Natural killer cell (primary cell): ENCODE measurements around the gene MFGE8. TPM values are rescaled to one million over a fixed set of nuclear protein-coding genes. Genes with fewer than 3 reads are reported as not detected.

Source experiments
- ATAC-seq, 3 donors: fragments of 150-1000 bp in 2 of 3; fragments of 200-7000 bp in 1 of 3; cut with Tn5 transposase; 1 replicate in 1 of 3; 2 replicates in 2 of 3; pipeline ENCODE4 v1.10.0; 2021; ENCODE audit warnings: mild to moderate bottlenecking in 2 of 3, moderate library complexity in 2 of 3
- DNase-seq, 2 donors: peaks; one replicate each; pipeline versions ENCODE4 v3.0.0 to v3.0.0-alpha.2; 2013 to 2021; ENCODE audit warnings: mixed read lengths in 1 of 2
- H3K27ac ChIP-seq: one replicate; pipeline ENCODE4 v1.5.1; 2013; ENCODE audit warnings: mild to moderate bottlenecking, low read length
- H3K27me3 ChIP-seq: one replicate; pipeline ENCODE4 v1.6.1; 2013; ENCODE audit warnings: low read length; ENCODE audit not compliant: control insufficient read depth, insufficient read depth
- H3K36me3 ChIP-seq: one replicate; pipeline ENCODE4 v1.6.1; 2013; ENCODE audit warnings: low read length; ENCODE audit not compliant: control insufficient read depth, insufficient read depth
- H3K4me1 ChIP-seq: one replicate; pipeline ENCODE4 v1.6.1; 2013; ENCODE audit warnings: low read length; ENCODE audit not compliant: control insufficient read depth, insufficient read depth
- H3K4me3 ChIP-seq: one replicate; pipeline ENCODE4 v1.5.1; 2013; ENCODE audit warnings: low read length
- H3K9me3 ChIP-seq: one replicate; pipeline ENCODE4 v1.6.1; 2013; ENCODE audit warnings: low read length; ENCODE audit not compliant: control insufficient read depth, insufficient read depth
- H3K27ac Mint-ChIP-seq, 2 donors: one replicate each; pipeline ENCODE4 v1.8.0; 2022; ENCODE audit warnings: mild to moderate bottlenecking in 2 of 2, mixed read lengths in 2 of 2, moderate library complexity in 1 of 2
- H3K27me3 Mint-ChIP-seq, 2 donors: one replicate each; pipeline ENCODE4 v1.8.0; 2022; ENCODE audit warnings: low read depth in 2 of 2, mixed read lengths in 2 of 2
- H3K36me3 Mint-ChIP-seq: one replicate; pipeline ENCODE4 v1.8.0; 2022; ENCODE audit warnings: mixed read lengths
- H3K4me1 Mint-ChIP-seq, 2 donors: one replicate each; pipeline ENCODE4 v1.8.0; 2022; ENCODE audit warnings: mixed read lengths in 2 of 2
- H3K4me3 Mint-ChIP-seq: one replicate; pipeline ENCODE4 v1.8.0; 2022; ENCODE audit warnings: mild to moderate bottlenecking, moderate library complexity, mixed read lengths
- H3K9me3 Mint-ChIP-seq, 2 donors: one replicate each; pipeline ENCODE4 v1.8.0; 2022; ENCODE audit warnings: mixed read lengths in 2 of 2
- CTCF ChIP-seq: fragments of 200-600 bp; IDR thresholded peaks from one replicate; pipeline ENCODE4 v1.8.0; 2022; ENCODE audit warnings: antibody characterized with exemption
- whole genome bisulfite sequencing: methylation state at CpG from one replicate; pipeline ENCODE4 v1.1.7; 2013; ENCODE audit warnings: missing lambda C conversion rate; ENCODE audit not compliant: insufficient coverage; 5-methylcytosine and 5-hydroxymethylcytosine counted together
- intact Hi-C: fragments of 100-400 bp; cut with micrococcal nuclease; formaldehyde crosslinking; loops from one replicate; pipeline ENCODE4 v1.14.2; 2022
- total RNA-seq, 4 donors: library from RNA; stranded (reverse); fragments of 120-200 nt in 1 of 4; gene quantifications; one replicate each; pipeline versions ENCODE4 v1.2.3 to v1.2.4, GENCODE V29; 2013 to 2022

Gene MFGE8
- total RNA-seq, 3 donors from 2014 or later (not counting 1 experiment from before 2014, with no cell fraction given) = 39.0 to 110 (median 72.5) TPM

- H3K4me1 ChIP-seq = peaks cover 29% of the 10 kb centered on the region
- peak within 1 kb of the TSS in 1 of 2 donors; percentile 56 for H3K27ac Mint-ChIP-seq
- H3K9me3 ChIP-seq = no peaks in the 10 kb centered on the region
- 1% methylated on average over 70 of the region's 70 CpGs for WGBS
- ATAC-seq = peak; percentile 27 to 68 (median 53)
- DNase-seq = peak in 1 of 2 donors; percentile 71
- intact Hi-C loops = no loop called here
- H3K9me3 Mint-ChIP-seq = no peaks in the 10 kb centered on the region
- peaks cover 7 to 12% of the 10 kb centered on the region in 2 donors for H3K27me3 Mint-ChIP-seq
- peak within 1 kb of the TSS; percentile 53 for H3K4me3 ChIP-seq
- H3K4me1 Mint-ChIP-seq = peaks cover 11% of the 10 kb centered on the region in 2 donors
- H3K27ac ChIP-seq = peak within 1 kb of the TSS; percentile 16
- TF ChIP-seq CTCF = no peak
- no peaks in the 10 kb centered on the region for H3K36me3 ChIP-seq
- H3K27me3 ChIP-seq = peaks cover 7% of the 10 kb centered on the region
- no peaks in the 10 kb centered on the region for H3K36me3 Mint-ChIP-seq
- H3K4me3 Mint-ChIP-seq = peak within 1 kb of the TSS; percentile 83
Observed at GRCh38 chr15:88894819-88895767, 18.1 kb downstream of the MFGE8 start, which contains the start of gene HAPLN3. TSS of gene HAPLN3 (minus strand) at chr15:88895544. CDS start at chr15:88887298, 8,246 bp downstream.

- H3K4me3 Mint-ChIP-seq = peak overlapping the region; percentile 71
- 2% methylated on average over 23 of the region's 23 CpGs for WGBS
- peaks cover 7% of the 10 kb centered on the region for H3K27me3 ChIP-seq
- H3K27ac Mint-ChIP-seq = no peak overlapping the region
- intact Hi-C loops = no loop called here
- no peaks in the 10 kb centered on the region for H3K36me3 Mint-ChIP-seq
- no peak overlapping the region for H3K27ac ChIP-seq
- TF ChIP-seq CTCF = peak; percentile 54
- H3K9me3 ChIP-seq = no peaks in the 10 kb centered on the region
- no peaks in the 10 kb centered on the region for H3K36me3 ChIP-seq
- no peaks in the 10 kb centered on the region for H3K9me3 Mint-ChIP-seq
- peaks cover 29% of the 10 kb centered on the region for H3K4me1 ChIP-seq
- H3K4me1 Mint-ChIP-seq = peaks cover 11% of the 10 kb centered on the region in 2 donors
- DNase-seq (peak; percentile 42 to 92), ATAC-seq (peak; percentile 45 to 72 (median 61))
- H3K4me3 ChIP-seq = peak overlapping the region; percentile 53
- H3K27me3 Mint-ChIP-seq = peaks cover 7 to 12% of the 10 kb centered on the region in 2 donors
Observed at GRCh38 chr15:88894348-88894818, 18.8 kb downstream of the MFGE8 start.

GRCh38 chr15:88891540-88892254, 21.5 kb downstream of the MFGE8 start:
- Mint-ChIP-seq H3K36me3 (no peaks in the 10 kb centered on the region), H3K4me1 (peaks cover 6 to 11% of the 10 kb centered on the region in 2 donors), H3K27ac (no peak overlapping the region), H3K27me3 (peaks cover 7 to 12% of the 10 kb centered on the region in 2 donors), H3K4me3 (peak overlapping the region; percentile 40), H3K9me3 (no peaks in the 10 kb centered on the region)
- no peak overlapping the region for H3K27ac ChIP-seq
- ATAC-seq = no peak
- 90% methylated on average over 7 of the region's 7 CpGs for WGBS
- peaks cover 7% of the 10 kb centered on the region for H3K27me3 ChIP-seq
- DNase-seq = no peak
- H3K4me3 ChIP-seq = no peak overlapping the region
- peaks cover 20% of the 10 kb centered on the region for H3K4me1 ChIP-seq
- H3K36me3 ChIP-seq = no peaks in the 10 kb centered on the region
- no peaks in the 10 kb centered on the region for H3K9me3 ChIP-seq
- intact Hi-C loops = no loop called here
- no peak for TF ChIP-seq CTCF
